ENCODE data around the gene PCDHB16.
A peak's percentile ranks its signal among the peaks of the same experiment; 100 is the strongest.
"Not testable (repeated sequence)": the region's sequence is repeated elsewhere in the genome, so short reads cannot be mapped to it uniquely, and the experiment has no call there.

Gene PCDHB16

DNA sequence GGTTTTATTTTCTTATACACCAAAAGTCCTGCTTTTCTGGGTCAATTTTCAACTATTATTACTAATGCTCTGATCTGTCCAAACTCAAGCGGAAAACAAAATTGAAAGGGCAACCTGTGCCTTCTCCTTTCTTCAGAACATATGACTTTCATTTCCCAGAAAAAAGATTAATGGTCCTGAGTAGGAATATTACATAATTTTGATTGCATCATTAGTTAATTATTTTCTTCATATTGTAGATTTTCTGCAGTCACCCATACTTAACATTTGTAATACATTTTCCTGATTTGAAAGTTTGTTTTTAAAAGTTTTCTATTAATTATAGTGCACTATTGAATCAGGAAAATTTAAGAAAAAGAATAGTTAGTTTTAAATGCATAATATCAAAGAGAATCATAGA, 6.3 kb upstream of the PCDHB16 start:
- Histone ChIP-seq H3K27me3 (replicated peaks; ENCODE audit: control insufficient read depth, insufficient read depth, low read length) (no peaks in the 10 kb centered on the region), H3K36me3 (ENCODE audit: control insufficient read depth, insufficient read depth, low read length) (no peaks in the 10 kb centered on the region), H3K4me3 (replicated peaks; ENCODE audit: low read depth, low read length) (no peak overlapping the region)
- TF ChIP-seq CTCF (IDR thresholded peaks at IDR 0.05; ENCODE audit: insufficient read depth, low read length, poor library complexity, severe bottlenecking): no peak
- DNase-seq (ENCODE audit: extremely low read depth, insufficient read length): no peak

- H3K36me3 ChIP-seq (ENCODE audit: control insufficient read depth, insufficient read depth, low read length); H3K4me3 ChIP-seq (replicated peaks; ENCODE audit: low read depth, low read length); DNase-seq (ENCODE audit: extremely low read depth, insufficient read length); H3K27me3 ChIP-seq (replicated peaks; ENCODE audit: control insufficient read depth, insufficient read depth, low read length): not testable (repeated sequence)
Observed at GRCh38 chr5:141177577-141178191, 4.5 kb upstream of the PCDHB16 start, which contains the start of gene PCDHB8. PCDHB8 (plus strand) TSS chr5:141177790; CDS start chr5:141178035, 245 bp downstream.

DNA sequence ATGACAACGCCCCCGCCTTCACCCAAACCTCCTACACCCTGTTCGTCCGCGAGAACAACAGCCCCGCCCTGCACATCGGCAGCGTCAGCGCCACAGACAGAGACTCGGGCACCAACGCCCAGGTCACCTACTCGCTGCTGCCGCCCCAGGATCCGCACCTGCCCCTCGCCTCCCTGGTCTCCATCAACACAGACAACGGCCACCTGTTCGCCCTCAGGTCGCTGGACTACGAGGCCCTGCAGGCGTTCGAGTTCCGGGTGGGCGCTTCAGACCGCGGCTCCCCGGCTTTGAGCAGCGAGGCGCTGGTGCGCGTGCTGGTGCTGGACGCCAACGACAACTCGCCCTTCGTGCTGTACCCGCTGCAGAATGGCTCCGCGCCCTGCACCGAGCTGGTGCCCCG, 2.8 kb upstream of the PCDHB16 start:
- H3K27me3 ChIP-seq (replicated peaks; ENCODE audit: control insufficient read depth, insufficient read depth, low read length): not testable (repeated sequence)

DNA sequence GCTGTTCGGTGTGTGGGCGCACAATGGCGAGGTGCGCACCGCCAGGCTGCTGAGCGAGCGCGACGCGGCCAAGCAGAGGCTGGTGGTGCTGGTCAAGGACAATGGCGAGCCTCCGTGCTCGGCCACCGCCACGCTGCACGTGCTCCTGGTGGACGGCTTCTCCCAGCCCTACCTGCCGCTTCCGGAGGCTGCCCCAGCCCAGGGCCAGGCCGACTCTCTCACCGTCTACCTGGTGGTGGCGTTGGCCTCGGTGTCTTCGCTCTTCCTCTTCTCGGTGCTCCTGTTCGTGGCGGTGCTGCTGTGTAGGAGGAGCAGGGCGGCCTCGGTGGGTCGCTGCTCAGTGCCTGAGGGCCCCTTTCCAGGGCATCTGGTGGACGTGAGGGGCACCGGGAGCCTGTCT, 2.3 kb upstream of the PCDHB16 start:
- not testable (repeated sequence) for DNase-seq (ENCODE audit: extremely low read depth, insufficient read length); H3K27me3 ChIP-seq (replicated peaks; ENCODE audit: control insufficient read depth, insufficient read depth, low read length); H3K4me3 ChIP-seq (replicated peaks; ENCODE audit: low read depth, low read length); H3K36me3 ChIP-seq (ENCODE audit: control insufficient read depth, insufficient read depth, low read length)

More for the DNA sequence above, 2.8 kb upstream of the PCDHB16 start:
- not testable (repeated sequence) for H3K36me3 ChIP-seq (ENCODE audit: control insufficient read depth, insufficient read depth, low read length); H3K4me3 ChIP-seq (replicated peaks; ENCODE audit: low read depth, low read length); DNase-seq (ENCODE audit: extremely low read depth, insufficient read length)

DNA sequence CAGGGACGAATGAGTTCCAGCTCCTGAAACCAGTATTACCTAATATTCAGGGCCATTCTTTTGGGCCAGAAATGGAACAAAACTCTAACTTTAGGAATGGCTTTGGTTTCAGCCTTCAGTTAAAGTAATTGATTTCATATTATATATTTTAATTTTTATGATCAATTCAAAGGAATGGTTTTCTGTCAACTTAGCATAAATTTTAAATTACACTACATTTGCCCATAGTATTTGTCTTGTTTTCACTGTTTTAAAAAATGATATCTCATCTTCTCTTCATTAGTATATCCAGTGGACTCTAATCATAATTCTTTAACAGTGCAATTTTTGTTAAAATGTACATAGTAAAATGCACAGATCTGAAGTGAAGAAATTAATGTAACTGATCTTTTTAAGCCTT, 1.9 kb upstream of the PCDHB16 start:
- no peak overlapping the region for H3K4me3 ChIP-seq (replicated peaks; ENCODE audit: low read depth, low read length)
- H3K27me3 ChIP-seq (replicated peaks; ENCODE audit: control insufficient read depth, insufficient read depth, low read length): no peaks in the 10 kb centered on the region
- no peak for TF ChIP-seq CTCF (IDR thresholded peaks at IDR 0.05; ENCODE audit: insufficient read depth, low read length, poor library complexity, severe bottlenecking)
- no peaks in the 10 kb centered on the region for H3K36me3 ChIP-seq (ENCODE audit: control insufficient read depth, insufficient read depth, low read length)
- no peak for DNase-seq (ENCODE audit: extremely low read depth, insufficient read length)

DNA sequence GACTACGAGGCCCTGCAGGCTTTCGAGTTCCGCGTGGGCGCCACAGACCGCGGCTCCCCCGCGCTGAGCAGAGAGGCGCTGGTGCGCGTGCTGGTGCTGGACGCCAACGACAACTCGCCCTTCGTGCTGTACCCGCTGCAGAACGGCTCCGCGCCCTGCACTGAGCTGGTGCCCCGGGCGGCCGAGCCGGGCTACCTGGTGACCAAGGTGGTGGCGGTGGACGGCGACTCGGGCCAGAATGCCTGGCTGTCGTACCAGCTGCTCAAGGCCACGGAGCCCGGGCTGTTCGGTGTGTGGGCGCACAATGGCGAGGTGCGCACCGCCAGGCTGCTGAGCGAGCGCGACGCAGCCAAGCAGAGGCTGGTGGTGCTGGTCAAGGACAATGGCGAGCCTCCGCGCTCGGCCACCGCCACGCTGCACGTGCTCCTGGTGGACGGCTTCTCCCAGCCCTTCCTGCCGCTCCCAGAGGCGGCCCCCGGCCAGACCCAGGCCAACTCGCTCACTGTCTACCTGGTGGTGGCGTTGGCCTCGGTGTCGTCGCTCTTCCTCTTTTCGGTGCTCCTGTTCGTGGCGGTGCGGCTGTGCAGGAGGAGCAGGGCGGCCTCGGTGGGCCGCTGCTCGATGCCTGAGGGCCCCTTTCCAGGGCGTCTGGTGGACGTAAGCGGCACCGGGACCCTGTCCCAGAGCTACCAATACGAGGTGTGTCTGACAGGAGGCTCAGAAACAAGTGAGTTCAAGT, 2.1 kb downstream of the PCDHB16 start:
- H3K4me3 ChIP-seq (replicated peaks; ENCODE audit: low read depth, low read length); DNase-seq (ENCODE audit: extremely low read depth, insufficient read length); H3K27me3 ChIP-seq (replicated peaks; ENCODE audit: control insufficient read depth, insufficient read depth, low read length); H3K36me3 ChIP-seq (ENCODE audit: control insufficient read depth, insufficient read depth, low read length): not testable (repeated sequence)

DNA sequence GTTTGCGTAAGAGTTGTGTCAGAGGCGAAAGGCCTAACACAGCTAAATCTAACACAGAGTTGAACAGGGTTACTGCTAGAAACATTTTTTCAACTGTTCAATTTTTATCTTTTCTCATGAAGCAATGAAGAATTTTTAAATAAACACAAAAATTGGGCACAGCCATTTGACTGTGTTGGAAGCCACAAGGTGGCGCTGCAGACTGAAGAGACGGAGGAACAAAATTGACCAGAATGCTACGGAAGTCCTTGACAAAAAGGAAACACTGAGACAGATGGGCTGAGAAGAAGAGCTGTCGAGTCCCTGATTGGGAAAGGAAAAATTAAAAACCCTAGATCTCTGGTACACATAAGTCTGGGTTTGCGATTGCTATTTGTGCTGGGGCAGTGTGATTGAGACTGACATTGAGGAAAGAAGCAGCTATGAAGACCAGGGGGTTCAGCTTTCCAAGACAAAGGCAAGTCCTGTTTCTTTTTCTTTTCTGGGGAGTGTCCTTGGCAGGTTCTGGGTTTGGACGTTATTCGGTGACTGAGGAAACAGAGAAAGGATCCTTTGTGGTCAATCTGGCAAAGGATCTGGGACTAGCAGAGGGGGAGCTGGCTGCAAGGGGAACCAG, 4.8 kb downstream of the PCDHB16 start, which contains the start of gene PCDHB9:
PCDHB9 (plus strand) TSS at position 265 of the 616 bp plus-strand sequence; CDS start at position 423, 158 bp downstream.
- H3K4me3 ChIP-seq (replicated peaks; ENCODE audit: low read depth, low read length): peak within 1 kb of the TSS; percentile 19; the same call in 1 of the 2 replicates
- H3K36me3 ChIP-seq (ENCODE audit: control insufficient read depth, insufficient read depth, low read length): no peaks in the 10 kb centered on the region
- H3K27me3 ChIP-seq (replicated peaks; ENCODE audit: control insufficient read depth, insufficient read depth, low read length): no peaks in the 10 kb centered on the region
- peak; percentile 51 for TF ChIP-seq CTCF (IDR thresholded peaks at IDR 0.05; ENCODE audit: insufficient read depth, low read length, poor library complexity, severe bottlenecking)
- DNase-seq (ENCODE audit: extremely low read depth, insufficient read length): no peak

DNA sequence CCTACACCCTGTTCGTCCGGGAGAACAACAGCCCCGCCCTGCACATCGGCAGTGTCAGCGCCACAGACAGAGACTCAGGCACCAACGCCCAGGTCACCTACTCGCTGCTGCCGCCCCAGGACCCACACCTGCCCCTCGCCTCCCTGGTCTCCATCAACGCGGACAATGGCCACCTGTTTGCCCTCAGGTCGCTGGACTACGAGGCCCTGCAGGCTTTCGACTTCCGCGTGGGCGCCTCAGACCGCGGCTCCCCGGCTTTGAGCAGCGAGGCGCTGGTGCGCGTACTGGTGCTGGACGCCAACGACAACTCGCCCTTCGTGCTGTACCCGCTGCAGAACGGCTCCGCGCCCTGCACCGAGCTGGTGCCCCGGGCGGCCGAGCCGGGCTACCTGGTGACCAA, 6.5 kb downstream of the PCDHB16 start:
- DNase-seq (ENCODE audit: extremely low read depth, insufficient read length); H3K4me3 ChIP-seq (replicated peaks; ENCODE audit: low read depth, low read length); H3K27me3 ChIP-seq (replicated peaks; ENCODE audit: control insufficient read depth, insufficient read depth, low read length); H3K36me3 ChIP-seq (ENCODE audit: control insufficient read depth, insufficient read depth, low read length): not testable (repeated sequence)

- not testable (repeated sequence) for DNase-seq (ENCODE audit: extremely low read depth, insufficient read length); H3K4me3 ChIP-seq (replicated peaks; ENCODE audit: low read depth, low read length); H3K27me3 ChIP-seq (replicated peaks; ENCODE audit: control insufficient read depth, insufficient read depth, low read length); H3K36me3 ChIP-seq (ENCODE audit: control insufficient read depth, insufficient read depth, low read length)
Observed at GRCh38 chr5:141189131-141189530, 6.9 kb downstream of the PCDHB16 start.

Data from GM06990 (cell line).